Activated gamma-delta T cell treated with anti-CD3 and anti-CD28 coated beads, Interleukin-2, amount 50 U/mL, for 16 hours (primary cell): ENCODE measurements around the gene NR4A3.
A peak's percentile ranks its signal among the peaks of the same experiment; 100 is the strongest.
"Not testable (repeated sequence)": the region's sequence is repeated elsewhere in the genome, so short reads cannot be mapped to it uniquely, and the experiment has no call there.

Source experiments
- DNase-seq: peaks from one replicate; pipeline ENCODE4 v3.0.0-alpha.2; 2020; ENCODE audit warnings: low read depth

Gene NR4A3

GRCh38 chr9:99821396-99822108 is at the start of gene NR4A3:
NR4A3 (plus strand) TSS chr9:99821885; CDS start chr9:99828043, 6,158 bp downstream.
- DNase-seq, result peak; percentile 71

- DNase-seq, result no peak
These were observed 48.1 kb upstream of the NR4A3 start for GRCh38 chr9:99773468-99774138.

GRCh38 chr9:99778308-99778707 is 43.4 kb upstream of the NR4A3 start:
- DNase-seq, result no peak

- DNase-seq, result no peak
These were observed 42.8 kb upstream of the NR4A3 start for GRCh38 chr9:99778836-99779235.

GRCh38 chr9:99779277-99779676 is 42.4 kb upstream of the NR4A3 start:
- no peak for DNase-seq

- not testable (repeated sequence) for DNase-seq
These were observed 39.3 kb upstream of the NR4A3 start for GRCh38 chr9:99782349-99782748.

- DNase-seq, result no peak
These were observed 38.5 kb upstream of the NR4A3 start for GRCh38 chr9:99782962-99783718.

- DNase-seq, result no peak
These were observed 37.9 kb upstream of the NR4A3 start for GRCh38 chr9:99783799-99784198.

- no peak for DNase-seq
These were observed 36.6 kb upstream of the NR4A3 start for GRCh38 chr9:99785010-99785590.

GRCh38 chr9:99787556-99787955 is 34.1 kb upstream of the NR4A3 start:
- no peak for DNase-seq

- no peak for DNase-seq
These were observed 28.2 kb upstream of the NR4A3 start for GRCh38 chr9:99793528-99793927.

- DNase-seq, result no peak
These were observed 25.5 kb upstream of the NR4A3 start for GRCh38 chr9:99796231-99796630.

- no peak for DNase-seq
These were observed 19.9 kb upstream of the NR4A3 start for GRCh38 chr9:99801775-99802174.

- no peak for DNase-seq
These were observed 18.0 kb upstream of the NR4A3 start for GRCh38 chr9:99803694-99804093.

GRCh38 chr9:99807276-99807852 is 14.3 kb upstream of the NR4A3 start:
- DNase-seq, result peak; percentile 44

- DNase-seq, result no peak
These were observed 13.7 kb upstream of the NR4A3 start for GRCh38 chr9:99807956-99808355.

- DNase-seq, result no peak
These were observed 13.2 kb upstream of the NR4A3 start for GRCh38 chr9:99808454-99808853.

GRCh38 chr9:99809586-99810319 is 11.9 kb upstream of the NR4A3 start:
- no peak for DNase-seq

GRCh38 chr9:99811172-99811571 is 10.5 kb upstream of the NR4A3 start:
- no peak for DNase-seq

- no peak for DNase-seq
These were observed 9.9 kb upstream of the NR4A3 start for GRCh38 chr9:99811598-99812383.

GRCh38 chr9:99813739-99814138 is 7.9 kb upstream of the NR4A3 start:
- no peak for DNase-seq
